Fibroblast of the aortic adventitia (primary cell): Measurements from ENCODE around the gene APCDD1. TPM values are rescaled to one million over a fixed set of nuclear protein-coding genes. Genes with fewer than 3 reads are reported as not detected.

Experiments
- DNase-seq: peaks from one replicate; pipeline ENCODE4 v3.0.0-alpha.2; 2010; ENCODE audit warnings: low read depth
- H3K4me3 ChIP-seq: 2 replicates; pipeline ENCODE4 v1.5.1; 2011; ENCODE audit warnings: low read depth, mild to moderate bottlenecking, control low read depth, low read length, moderate library complexity
- total RNA-seq: library from RNA; depleted of rRNA; stranded (reverse); fragments of >200 nt; gene quantifications from 2 replicates; pipeline ENCODE4 v1.2.3, GENCODE V29; 2012; ENCODE audit warnings: low replicate concordance
- TF ChIP-seq, protein P1 (sequence below): IDR thresholded peaks from 2 replicates; pipeline ENCODE4 v1.5.1; 2011; ENCODE audit warnings: mild to moderate bottlenecking, low read length, control low read depth, inconsistent platforms; ENCODE audit not compliant: insufficient read depth

The APCDD1 gene
- total RNA-seq, 1 donor: 0.09 TPM

DNA sequence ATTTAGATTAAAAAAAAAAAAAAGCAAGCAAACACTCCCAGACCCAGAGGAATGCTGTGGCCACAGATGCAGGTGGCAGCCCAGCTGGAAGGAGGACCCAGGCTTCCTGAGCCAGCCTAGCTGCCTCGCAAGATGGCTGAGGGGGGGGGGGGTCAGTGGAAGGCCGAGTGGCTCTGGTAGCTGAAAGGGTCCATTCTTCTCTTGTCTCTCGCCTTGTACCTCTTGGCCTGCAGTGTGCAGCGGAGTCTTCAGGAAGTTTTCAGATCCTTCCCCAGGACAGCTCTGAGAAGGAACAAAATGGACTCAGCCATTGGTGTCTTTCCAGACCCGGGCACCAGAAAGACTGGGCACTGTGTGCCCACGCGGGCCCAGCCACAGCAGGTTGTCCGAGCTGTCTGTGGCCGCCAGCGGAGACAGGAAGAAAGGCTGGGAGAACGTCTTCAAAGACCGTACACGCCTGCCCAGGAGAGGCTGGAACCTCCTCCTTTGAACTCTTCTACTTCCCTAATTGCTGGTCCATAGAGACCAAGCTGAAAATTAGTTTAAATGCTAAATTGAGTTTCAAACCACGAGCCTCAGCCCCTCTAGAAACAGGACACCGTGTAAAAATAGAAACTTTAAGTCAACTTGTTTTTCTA is 21.3 kb downstream of the APCDD1 start:
- H3K4me3 ChIP-seq: no peak overlapping the region
- TF ChIP-seq, protein P1, sequence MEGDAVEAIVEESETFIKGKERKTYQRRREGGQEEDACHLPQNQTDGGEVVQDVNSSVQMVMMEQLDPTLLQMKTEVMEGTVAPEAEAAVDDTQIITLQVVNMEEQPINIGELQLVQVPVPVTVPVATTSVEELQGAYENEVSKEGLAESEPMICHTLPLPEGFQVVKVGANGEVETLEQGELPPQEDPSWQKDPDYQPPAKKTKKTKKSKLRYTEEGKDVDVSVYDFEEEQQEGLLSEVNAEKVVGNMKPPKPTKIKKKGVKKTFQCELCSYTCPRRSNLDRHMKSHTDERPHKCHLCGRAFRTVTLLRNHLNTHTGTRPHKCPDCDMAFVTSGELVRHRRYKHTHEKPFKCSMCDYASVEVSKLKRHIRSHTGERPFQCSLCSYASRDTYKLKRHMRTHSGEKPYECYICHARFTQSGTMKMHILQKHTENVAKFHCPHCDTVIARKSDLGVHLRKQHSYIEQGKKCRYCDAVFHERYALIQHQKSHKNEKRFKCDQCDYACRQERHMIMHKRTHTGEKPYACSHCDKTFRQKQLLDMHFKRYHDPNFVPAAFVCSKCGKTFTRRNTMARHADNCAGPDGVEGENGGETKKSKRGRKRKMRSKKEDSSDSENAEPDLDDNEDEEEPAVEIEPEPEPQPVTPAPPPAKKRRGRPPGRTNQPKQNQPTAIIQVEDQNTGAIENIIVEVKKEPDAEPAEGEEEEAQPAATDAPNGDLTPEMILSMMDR: no peak
- DNase-seq: no peak

DNA sequence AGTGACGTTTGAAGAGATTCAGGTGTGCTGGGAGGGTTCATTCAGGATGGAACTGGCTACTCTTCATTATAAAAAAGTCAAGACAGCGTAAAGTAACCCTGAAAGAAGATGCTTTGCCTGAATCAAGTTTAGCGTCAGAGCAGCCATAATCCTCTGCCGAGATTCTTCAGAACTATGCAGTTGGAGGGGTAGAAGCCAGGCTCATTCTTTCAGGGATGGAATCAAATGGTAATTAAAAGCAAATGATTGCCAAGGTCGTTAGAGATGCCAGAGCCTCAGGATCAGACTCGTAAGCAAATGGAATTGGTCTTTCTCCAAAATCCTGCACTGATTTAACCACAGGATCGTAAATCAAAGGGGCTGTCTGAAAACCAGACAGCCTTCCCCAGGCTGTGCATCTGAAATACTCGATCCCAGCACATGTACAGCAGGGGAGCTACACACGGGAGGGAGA is 21.9 kb downstream of the APCDD1 start:
- DNase-seq: peak; percentile 22
- H3K4me3 ChIP-seq: no peak overlapping the region
- TF ChIP-seq, protein P1: no peak

DNA sequence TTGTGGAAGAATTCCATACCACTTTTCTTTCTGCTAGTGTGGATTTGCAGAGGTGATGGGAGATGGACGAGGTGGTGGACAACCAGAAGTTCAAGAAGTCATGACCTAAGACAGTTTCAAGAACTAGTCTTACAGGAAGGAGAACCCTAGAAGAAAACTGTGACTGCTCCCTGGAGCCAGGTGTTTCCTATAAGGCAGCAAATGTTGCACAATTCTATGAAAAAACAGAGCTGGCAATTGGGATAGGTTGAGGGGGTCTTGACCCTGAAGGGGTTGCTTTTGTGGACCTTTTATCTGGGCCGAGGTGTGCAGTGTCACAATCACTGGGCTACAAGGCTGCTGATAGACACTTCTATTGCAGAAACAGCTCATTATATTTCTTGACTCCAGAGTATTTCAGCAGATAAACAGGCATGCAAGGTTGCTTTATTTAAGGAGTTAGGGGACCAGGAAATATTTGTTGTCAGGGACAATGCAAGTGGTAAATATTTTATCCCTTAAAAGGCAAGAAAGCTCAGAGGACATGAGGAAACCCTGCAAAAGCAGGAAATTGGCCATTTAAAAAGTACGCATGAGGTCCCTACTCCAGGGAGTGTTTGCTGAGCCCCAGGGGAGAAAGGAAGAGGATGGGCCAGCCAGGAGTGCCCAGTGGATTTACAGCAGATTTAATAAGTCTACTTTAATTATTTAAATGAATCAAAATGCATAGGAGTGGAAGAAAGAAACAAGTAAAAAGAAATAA is 22.9 kb downstream of the APCDD1 start:
- no peak overlapping the region for H3K4me3 ChIP-seq
- TF ChIP-seq, protein P1: no peak
- no peak for DNase-seq

DNA sequence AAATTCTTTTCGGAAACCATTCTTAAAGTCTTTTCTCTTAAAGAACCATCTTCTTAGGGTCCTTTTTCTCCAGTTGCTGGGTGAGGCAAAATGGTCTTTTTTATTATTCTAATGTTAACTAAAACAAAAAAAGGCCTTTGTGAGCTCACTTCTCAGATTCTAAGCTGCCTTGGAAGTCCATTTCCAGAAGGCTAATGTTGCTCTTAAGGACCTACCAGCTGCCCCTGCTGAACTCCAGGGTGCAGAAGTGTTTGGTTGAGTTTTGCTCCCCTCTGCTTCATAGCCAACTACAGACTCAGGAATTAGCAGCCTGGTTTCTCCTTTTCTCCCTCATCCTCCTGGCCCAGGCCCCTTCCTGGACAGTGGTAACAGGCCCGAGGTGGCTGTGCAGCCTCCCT is 23.4 kb downstream of the APCDD1 start:
- TF ChIP-seq, protein P1: no peak
- H3K4me3 ChIP-seq: no peak overlapping the region
- no peak for DNase-seq

DNA sequence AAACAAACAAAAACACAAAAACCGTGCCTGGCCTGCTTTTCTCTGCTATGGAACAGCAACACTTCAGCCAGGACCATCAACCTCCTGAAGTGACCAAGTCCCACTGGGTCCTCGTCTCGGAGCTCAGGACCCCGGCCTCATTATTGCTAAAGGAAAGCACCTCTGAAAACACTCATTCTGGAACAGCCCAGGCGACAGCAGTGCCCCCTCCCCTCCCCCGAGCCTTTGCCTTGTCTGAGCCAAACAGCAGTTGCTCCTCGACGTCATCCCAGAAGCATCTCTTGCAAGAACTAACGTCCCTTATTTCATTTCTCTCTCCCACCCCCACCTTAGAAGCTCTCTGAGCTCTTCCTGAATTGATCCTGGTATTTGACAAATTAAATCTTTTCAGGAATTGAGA is 27.4 kb downstream of the APCDD1 start:
- TF ChIP-seq, protein P1: no peak

DNA sequence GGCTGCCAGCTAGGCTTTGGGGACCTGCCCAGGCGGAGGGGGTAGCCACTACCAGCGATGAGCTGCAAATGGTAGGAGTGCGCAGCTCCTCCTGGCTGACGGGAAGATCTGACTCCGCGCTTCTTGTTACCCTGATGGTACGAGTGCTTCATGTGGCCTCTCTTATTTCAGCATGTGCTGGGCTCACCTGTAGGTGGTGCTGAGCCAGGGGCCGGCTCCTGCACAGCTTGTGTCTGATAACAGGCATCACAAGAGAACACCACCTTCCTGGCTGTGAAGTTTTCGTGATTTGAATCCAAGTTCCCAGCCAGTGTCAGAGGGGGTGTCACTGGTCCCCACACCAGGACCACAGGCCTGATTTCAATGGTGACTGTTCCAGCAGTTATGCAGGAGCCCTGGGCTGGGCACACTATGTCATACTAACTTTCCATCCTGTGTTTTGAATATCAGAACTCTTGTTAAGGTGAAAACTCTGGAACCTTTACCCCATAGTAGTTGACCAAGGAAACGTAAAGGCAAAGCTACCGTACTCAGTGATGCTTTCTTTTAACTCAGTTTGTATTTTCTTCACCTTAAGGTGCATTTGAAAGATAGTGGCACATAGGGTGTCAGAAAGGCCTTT is 28.0 kb downstream of the APCDD1 start:
- no peak overlapping the region for H3K4me3 ChIP-seq
- TF ChIP-seq, protein P1: no peak
- no peak for DNase-seq

More for the DNA sequence above, 27.4 kb downstream of the APCDD1 start:
- no peak for DNase-seq
- H3K4me3 ChIP-seq: no peak overlapping the region
